Measurements from ENCODE around the gene PAQR7.

DNA sequence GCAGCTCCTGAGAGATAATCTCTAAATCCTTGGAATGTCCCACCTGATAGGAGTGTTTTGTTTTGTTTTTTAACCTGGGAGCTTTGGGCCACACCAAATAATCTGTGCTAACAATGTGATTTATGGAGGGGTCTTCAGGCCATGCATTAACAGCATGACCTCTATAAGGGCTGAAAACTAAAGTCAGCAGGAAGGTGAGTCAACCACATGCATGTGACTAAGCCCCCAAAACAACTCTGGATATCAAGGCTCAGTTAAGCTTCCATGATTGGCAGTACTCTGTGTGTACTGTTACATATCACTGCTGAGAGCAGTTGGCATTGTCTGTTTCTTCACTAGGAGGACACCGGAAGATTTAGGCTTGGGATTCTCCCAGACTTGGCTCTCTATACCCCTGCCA is 27.0 kb downstream of the PAQR7 start:
- TF ChIP-seq CTCF (conservative IDR thresholded peaks at IDR 0.05) = no peak
- no peak for TF ChIP-seq ZFX (IDR thresholded peaks at IDR 0.05)
